Measurements from ENCODE around the gene SSR3.
A peak's percentile ranks its signal among the peaks of the same experiment; 100 is the strongest.

DNA sequence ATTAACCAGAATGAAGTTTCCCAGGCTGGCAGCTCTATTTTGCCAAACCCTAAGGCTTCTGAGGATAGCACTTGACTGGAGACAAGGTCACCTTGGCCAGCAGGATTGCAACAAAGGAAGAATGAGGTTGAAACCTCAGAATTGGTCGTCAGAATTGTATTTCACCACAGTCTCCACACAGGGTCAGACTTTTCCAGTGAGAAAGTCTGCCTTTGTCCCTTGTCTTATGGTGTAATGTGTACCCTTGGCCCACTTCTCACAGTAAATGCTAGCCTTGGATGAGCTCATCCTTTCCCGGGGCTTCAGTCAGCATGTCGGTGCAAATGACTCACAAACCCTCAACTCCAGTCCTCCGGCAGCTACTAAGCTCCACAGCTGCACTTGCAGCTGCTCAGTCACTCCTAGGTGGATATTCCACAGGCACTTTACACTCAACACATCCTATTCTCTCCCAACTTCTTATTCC, 19.7 kb downstream of the SSR3 start:
- TF ChIP-seq, protein P1, sequence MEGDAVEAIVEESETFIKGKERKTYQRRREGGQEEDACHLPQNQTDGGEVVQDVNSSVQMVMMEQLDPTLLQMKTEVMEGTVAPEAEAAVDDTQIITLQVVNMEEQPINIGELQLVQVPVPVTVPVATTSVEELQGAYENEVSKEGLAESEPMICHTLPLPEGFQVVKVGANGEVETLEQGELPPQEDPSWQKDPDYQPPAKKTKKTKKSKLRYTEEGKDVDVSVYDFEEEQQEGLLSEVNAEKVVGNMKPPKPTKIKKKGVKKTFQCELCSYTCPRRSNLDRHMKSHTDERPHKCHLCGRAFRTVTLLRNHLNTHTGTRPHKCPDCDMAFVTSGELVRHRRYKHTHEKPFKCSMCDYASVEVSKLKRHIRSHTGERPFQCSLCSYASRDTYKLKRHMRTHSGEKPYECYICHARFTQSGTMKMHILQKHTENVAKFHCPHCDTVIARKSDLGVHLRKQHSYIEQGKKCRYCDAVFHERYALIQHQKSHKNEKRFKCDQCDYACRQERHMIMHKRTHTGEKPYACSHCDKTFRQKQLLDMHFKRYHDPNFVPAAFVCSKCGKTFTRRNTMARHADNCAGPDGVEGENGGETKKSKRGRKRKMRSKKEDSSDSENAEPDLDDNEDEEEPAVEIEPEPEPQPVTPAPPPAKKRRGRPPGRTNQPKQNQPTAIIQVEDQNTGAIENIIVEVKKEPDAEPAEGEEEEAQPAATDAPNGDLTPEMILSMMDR (IDR thresholded peaks at IDR 0.05), result peak in 4 of 6 experiments; percentile 27 to 47 (median 44)
- TF ChIP-seq POLR2A (IDR thresholded peaks at IDR 0.05), result no peak

Data from thyroid gland (tissue), 4 donors.